C1 segment of cervical spinal cord (tissue), 14 donors: ENCODE results near the gene DENND6B.
"Not testable (repeated sequence)": the region's sequence is repeated elsewhere in the genome, so short reads cannot be mapped to it uniquely, and the experiment has no call there.

Experiments
- DNase-seq, 14 donors: peaks; one replicate each; lab custom pipeline; 2025; lab: John Stamatoyannopoulos, UW

DENND6B gene

DNA sequence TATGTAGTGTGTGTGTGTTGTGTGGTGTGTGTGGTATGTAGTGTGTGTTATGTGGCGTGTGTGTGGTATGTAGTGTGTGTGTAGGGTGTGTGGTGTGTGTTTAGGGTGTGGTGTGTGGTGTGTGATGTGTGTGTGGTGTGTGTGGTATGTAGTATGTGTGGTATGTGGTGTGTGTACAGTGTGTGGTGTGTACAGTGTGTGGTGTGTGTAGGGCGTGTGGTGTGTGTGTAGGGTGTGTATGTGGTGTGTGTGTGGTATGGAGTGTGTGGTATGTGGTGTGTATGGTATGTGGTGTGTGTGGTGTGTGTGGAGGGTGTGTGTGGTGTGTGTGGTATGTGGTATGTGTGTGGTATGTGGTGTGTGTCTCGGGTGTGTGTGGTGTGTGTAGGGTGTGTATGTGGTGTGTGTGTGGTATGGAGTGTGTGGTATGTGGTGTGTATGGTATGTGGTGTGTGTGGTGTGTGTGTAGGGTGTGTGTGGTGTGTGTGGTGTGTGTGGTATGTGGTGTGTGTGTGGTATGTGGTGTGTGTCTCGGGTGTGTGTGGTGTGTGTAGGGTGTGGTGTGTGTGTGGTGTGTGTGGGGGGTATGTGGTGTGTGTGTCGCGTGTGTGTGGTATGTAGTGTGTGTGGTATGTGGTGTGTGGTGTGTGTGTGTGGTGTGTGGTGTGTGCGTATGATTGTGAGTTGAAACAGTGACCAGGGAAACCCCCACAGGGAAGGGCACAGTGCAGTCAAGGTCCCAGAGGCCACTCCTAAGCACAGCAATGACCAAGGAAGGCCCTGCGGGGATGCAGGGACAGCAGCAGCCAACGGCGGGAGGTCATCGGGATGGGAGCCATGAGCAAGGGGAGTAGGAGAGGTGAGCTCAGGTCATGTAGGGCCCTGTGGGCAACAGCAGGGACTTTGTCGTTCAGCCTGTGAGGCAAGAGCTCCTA, 13.4 kb upstream of the DENND6B start:
- no peak for DNase-seq

- no peak for DNase-seq
Measured at GRCh38 chr22:50338860-50339462, 12.1 kb upstream of the DENND6B start.

DNA sequence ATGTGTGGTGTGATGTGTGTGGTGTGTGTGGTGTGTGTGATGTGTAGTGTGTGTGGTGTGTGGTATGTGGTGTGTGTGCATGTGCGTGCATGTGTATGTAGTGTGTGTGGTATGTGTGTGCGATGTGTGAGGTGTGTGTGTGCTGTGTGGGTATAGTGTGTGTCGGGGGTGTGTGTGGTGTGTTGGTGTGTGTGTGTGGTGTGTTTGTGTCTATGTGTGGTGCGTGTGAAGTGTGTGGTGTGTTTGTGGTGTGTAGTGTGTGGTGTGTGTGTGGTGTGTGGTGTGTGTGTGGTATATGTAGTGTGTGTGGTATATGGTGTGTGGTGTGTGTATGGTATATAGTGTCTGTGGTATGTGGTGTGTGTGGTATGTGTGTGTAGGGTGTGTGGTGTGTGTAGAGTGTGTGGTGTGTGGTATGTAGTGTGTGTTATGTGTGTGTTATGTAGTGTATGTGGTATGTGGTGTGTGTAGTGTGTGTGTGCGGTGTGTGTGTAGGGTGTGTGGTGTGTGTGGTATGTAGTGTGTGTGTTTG, 11.3 kb upstream of the DENND6B start:
- DNase-seq: no peak

GRCh38 chr22:50337262-50338041, 10.6 kb upstream of the DENND6B start:
- no peak for DNase-seq

- DNase-seq: not testable (repeated sequence)
Measured at GRCh38 chr22:50334433-50334832, 7.6 kb upstream of the DENND6B start.

DNA sequence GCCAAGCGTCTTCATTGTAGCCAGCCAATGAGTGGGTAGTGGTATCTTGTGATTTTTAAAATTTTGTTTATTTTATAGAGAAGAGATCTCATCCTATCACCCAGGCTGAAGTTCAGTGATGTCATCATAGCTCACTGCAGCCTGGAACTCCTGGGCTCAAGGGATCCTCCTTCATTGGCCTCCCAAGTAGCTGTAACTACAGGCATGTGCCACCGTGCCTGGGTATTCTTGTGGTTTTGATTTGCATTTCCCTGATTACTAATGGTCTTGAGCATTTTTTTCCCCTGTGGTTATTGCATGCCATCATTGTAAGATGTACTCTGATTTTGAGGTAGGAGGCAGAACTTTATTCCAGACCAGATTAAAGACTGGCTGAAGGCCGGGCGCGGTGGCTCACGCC, 2.4 kb upstream of the DENND6B start:
- DNase-seq: no peak

GRCh38 chr22:50327711-50328019, 853 bp upstream of the DENND6B start:
- DNase-seq: no peak

DNA sequence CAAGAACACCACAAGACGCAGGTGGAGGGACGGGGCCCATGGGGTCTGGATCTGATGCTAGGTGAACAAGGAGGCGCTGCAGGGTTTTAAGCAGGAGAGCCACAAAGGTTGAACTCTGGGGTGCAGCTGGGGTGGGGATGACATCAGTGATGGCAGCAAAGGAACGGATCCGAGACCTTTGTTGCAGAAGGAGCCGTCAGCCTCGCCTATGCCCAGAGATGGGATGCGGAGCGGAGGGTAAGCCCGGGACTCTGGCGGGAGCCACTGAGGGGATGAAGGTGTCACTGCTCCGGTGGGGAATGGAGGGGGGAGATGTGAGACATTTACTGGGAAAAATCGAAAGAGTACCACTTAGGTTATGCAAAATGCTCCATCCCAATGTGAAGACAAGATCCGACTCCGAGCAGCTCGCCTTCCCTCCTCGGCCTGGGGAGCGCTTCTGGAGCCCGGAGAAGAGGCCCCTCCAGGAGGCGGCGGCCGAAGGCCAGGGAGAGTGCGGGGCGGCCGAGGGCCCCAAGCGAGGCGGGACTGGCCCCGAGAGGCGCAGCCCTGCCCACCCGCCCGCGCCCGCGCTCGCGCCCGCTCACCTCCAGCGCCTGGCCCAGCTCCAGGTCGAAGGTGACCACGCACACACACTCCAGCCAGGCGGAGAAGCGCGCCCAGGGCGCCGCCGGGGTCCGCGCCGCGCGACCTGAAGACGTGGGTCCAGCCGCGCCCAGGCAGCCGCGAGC, 422 bp downstream of the DENND6B start:
- DNase-seq: no peak

GRCh38 chr22:50325444-50326224, 1.2 kb downstream of the DENND6B start:
- DNase-seq: no peak

- no peak for DNase-seq
Measured at GRCh38 chr22:50323900-50324299, 2.9 kb downstream of the DENND6B start.

- not testable (repeated sequence) for DNase-seq
Measured at GRCh38 chr22:50322382-50323104, 4.3 kb downstream of the DENND6B start.

DNA sequence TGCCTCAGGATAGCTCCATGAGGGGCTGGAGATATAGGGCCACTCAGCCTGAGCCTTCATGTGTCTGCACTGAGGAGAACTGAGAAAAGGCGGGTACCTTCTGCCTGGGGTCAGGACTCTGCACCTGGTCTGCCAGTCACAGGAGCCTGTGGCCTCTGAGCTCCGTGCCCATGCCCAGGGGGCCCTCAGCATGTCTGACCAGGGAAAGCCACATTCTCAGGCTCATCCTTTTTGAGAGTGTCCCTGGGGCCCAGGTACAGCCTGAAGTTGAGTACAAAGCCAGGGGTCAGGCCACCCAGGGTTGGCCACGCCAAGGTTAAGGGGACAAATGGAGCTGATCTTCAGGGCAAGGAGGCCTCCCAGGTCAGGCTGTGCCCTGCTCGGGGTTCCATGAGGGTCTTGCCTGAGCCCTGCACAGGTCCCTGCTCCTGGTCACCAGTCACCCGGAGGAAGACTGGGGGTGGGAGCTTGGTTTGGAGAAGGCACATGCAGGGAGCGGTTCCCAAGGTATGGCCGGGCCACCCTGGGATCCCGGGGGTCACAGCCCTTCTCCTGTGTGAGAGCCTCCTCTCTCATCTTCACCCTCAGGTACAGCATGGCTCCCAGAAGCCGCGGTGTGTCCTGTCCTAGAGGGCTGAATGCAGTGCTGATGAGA, 6.0 kb downstream of the DENND6B start:
- no peak for DNase-seq

DNA sequence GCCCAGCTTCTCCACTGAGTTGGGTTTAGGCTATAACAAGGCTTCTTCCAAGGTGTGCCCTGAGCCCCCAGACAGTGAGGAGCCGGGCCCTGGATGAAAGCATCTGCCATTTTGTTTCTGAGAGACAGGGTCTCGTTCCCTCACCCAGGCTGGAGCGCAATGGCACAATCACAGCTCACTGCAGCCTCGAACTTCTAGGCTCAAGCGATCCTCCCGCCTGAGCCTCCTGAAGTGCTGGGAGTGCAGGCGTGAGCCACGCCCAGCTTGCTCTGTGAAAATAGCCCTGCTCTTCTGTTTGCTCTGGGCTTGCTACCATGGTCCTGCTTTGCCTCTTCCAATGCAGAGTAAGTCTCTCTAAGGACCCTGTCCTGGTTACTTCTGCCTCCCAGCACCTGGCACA, 6.7 kb downstream of the DENND6B start:
- DNase-seq: no peak

DNA sequence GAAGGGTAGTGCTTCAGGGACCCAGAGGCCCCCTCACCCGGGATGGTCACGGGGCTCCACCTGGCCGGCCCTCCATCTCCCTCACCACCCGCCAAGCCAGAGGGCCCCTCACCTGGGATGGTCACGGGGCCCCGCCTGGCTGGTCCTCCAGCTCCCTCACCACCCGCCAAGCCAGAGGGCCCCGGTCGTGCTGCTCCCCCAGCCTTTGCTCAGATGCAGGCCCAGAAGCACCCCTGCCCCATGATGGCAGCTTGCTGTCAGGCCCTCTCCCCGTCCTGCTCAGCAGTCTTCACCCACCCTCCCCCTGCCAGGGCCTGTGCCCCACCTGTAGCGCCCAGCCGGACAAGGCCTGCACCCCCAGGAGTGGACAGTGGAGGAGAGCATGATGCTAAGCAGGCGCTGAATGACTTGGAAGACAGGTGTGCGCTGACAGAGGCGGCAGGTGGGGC, 7.3 kb downstream of the DENND6B start:
- DNase-seq: no peak

- no peak for DNase-seq
Measured at GRCh38 chr22:50318698-50319411, 8.0 kb downstream of the DENND6B start.

DNA sequence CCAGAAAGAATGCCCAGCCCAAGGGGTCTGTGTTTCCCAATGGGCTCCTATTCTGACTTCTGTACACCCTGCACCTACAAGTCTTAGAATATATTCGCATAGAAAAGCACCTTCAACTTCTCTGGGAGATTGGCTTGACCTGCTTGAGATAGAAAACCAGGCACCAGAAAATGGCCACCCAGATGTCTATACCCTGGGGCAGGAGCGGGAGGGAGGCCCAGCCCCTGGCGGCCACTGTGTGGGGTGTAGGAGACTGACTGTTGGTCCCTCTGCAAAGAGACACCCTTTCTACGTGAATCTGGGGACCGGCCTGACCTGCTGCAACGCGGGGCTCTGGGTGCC, 8.5 kb downstream of the DENND6B start:
- DNase-seq: no peak

DNA sequence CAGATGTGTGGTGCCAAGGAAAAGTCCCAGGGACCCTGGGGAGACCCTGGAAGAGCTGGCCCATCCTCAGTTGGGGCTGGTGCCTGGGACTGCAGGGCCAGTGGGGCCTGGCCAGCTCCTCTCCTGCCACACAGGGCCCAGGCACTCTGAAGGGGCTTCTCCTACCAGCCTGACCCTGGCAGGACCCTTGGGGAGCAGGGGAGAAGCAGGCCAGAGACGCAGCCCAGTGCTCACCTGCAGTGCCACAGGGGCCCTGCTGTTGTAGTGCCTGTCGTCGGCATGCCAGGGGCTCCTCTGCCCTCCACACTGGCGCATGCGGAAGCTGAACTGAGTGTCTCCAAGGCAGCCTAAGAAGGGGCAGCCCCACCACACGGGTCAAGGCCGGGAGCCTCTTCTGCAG, 9.1 kb downstream of the DENND6B start:
- DNase-seq: no peak

DNA sequence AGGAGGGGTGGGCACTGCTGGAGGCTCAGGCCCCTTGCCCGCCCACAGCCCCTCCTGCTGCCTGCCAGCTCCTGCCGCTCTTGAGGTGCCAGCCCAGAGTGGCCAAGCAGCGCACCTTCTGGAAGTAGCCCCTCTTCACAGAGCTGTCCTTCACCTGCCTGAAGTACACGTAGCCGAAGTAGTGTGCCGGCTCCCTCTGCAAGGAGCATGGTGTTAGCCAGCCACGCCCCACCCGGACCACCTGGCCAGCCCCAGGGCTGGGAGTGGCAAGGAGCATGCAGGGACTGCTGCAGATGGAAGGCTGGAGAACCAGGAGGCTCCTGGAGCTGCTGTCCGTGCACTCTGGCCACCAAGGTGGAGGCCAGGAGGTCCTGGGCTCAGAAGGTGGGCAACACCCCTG, 9.6 kb downstream of the DENND6B start:
- DNase-seq: no peak
